Psoas muscle (tissue), 8 donors: Measurements from ENCODE around the gene HLA-DMA. TPM values are rescaled to one million over a fixed set of nuclear protein-coding genes. Genes with fewer than 3 reads are reported as not detected.

Experiments used
- ATAC-seq, 4 donors: fragments of 200-7000 bp; cut with Tn5 transposase; one replicate each; pipeline ENCODE4 v1.9.1; 2020; ENCODE audit warnings: moderate library complexity in 3 of 4, mild to moderate bottlenecking in 2 of 4
- DNase-seq, 2 donors: peaks; one replicate each; pipeline ENCODE4 v3.0.0-alpha.2; 2020
- H3K27ac ChIP-seq: fragments of 200-600 bp; one replicate; pipeline ENCODE4 v1.8.0; 2022
- H3K27me3 ChIP-seq, 3 donors: fragments of 200-600 bp in 1 of 3; one replicate each; pipeline versions ENCODE4 v1.6.1 to v1.8.0; 2013 to 2022; ENCODE audit warnings: low read length in 2 of 3, mild to moderate bottlenecking in 2 of 3, moderate library complexity in 1 of 3; ENCODE audit not compliant: insufficient read depth in 3 of 3
- H3K36me3 ChIP-seq, 2 donors: fragments of 200-600 bp in 1 of 2; one replicate each; pipeline versions ENCODE4 v1.6.1 to v1.8.0; 2013 to 2022; ENCODE audit warnings: low read depth in 1 of 2, mild to moderate bottlenecking in 1 of 2, moderate library complexity in 1 of 2; ENCODE audit not compliant: insufficient read depth in 1 of 2
- H3K4me1 ChIP-seq: fragments of 200-600 bp; one replicate; pipeline ENCODE4 v1.8.0; 2022
- H3K4me3 ChIP-seq: fragments of 200-600 bp; one replicate; pipeline ENCODE4 v1.8.0; 2022; ENCODE audit warnings: mild to moderate bottlenecking
- H3K9me3 ChIP-seq: fragments of 200-600 bp; one replicate; pipeline ENCODE4 v1.8.0; 2022
- CTCF ChIP-seq: fragments of 200-600 bp; IDR thresholded peaks from one replicate; pipeline ENCODE4 v1.8.0; 2022; ENCODE audit warnings: antibody characterized with exemption
- WGBS, 3 donors: extraction: QIAGEN DNeasy Blood & Tissue Kit; methylation state at CpG; one replicate each; pipeline versions ENCODE4 v1.1.6 to v1.1.7; 2013; 5-methylcytosine and 5-hydroxymethylcytosine counted together
- intact Hi-C, 2 donors: fragments of 100-400 bp; cut with DNase I; formaldehyde crosslinking; loops; one replicate each; pipeline versions ENCODE4 v1.11.0 to v1.14.2; 2022
- polyA plus RNA-seq, 3 donors: library from polyadenylated mRNA; stranded (reverse); fragments of 200-250 nt; gene quantifications; one replicate each; pipeline ENCODE4 v1.2.3, GENCODE V29; 2013
- total RNA-seq, 4 donors: library from RNA; stranded (reverse); fragmentation: NEBNext Ultra II Directional in 2 of 4; extraction: Animal tissue kit (Norgen Biotek cat#: 25700) in 2 of 4; gene quantifications; one replicate each; pipeline versions ENCODE4 v1.2.1 to v1.2.4, GENCODE V29; 2021 to 2023
- donor health status: healthy with polysubstance abuse.
- donor health status: DM: no; HTN: no; CAD: no; lungs with moderate emphysema.
- donor health status: Bipolar disorder and iron deficiency.
- donor health status: healthy.
- donor health status: DM: yes; HTN: yes; CAD: no.
- donor health status: DM: no; HTN: no; CAD: no.
- donor health status: DM: no; HTN: no; CAD: no.
- donor health status: DM: yes; HTN: yes; CAD: no.

HLA-DMA gene
- total and polyA plus RNA-seq, 7 donors, result 3.2 to 12.0 (median 7.3) TPM

GRCh38 chr6:32976334-32977069 lies 23.6 kb upstream of the HLA-DMA start:
- DNase-seq (no peak), ATAC-seq (no peak)
- TF ChIP-seq CTCF, result no peak
- Histone ChIP-seq H3K4me3 (peak overlapping the region; percentile 79), H3K27ac (no peak overlapping the region), H3K27me3 (no peaks in the 10 kb centered on the region), H3K9me3 (no peaks in the 10 kb centered on the region), H3K4me1 (peaks cover 44% of the 10 kb centered on the region), H3K36me3 (peaks cover 35 to 94% of the 10 kb centered on the region in 2 donors)
- WGBS, 3 donors, result 76 to 87% (median 77%) methylated on average over 7 of the region's 7 CpGs
- intact Hi-C loops, result loop anchor here in 1 of 2 donors (10.0 kb wide), 1 partner anchor 1162 kb away; the partner anchor contains the start of genes HSPA1A and HSPA1L

- Histone ChIP-seq H3K9me3 (no peaks in the 10 kb centered on the region), H3K4me3 (peak overlapping the region; percentile 79), H3K27ac (no peak overlapping the region), H3K36me3 (peaks cover 35 to 88% of the 10 kb centered on the region in 2 donors), H3K4me1 (peaks cover 38% of the 10 kb centered on the region), H3K27me3 (no peaks in the 10 kb centered on the region)
- no peak for DNase-seq
- ATAC-seq, result no peak
- no peak for TF ChIP-seq CTCF
- intact Hi-C loops, result loop anchor here in 1 of 2 donors (10.0 kb wide), 1 partner anchor 1161 kb away; the partner anchor contains the start of genes HSPA1A and HSPA1L
- 48 to 59% (median 52%) methylated on average over 2 of the region's 2 CpGs for WGBS, 3 donors
These were observed 23.0 kb upstream of the HLA-DMA start for GRCh38 chr6:32975886-32976285.

- peak overlapping the region; percentile 79 for H3K4me3 ChIP-seq
- peaks cover 26 to 76% of the 10 kb centered on the region in 2 donors for H3K36me3 ChIP-seq
- DNase-seq (no peak), ATAC-seq (no peak)
- H3K9me3 ChIP-seq, result no peaks in the 10 kb centered on the region
- intact Hi-C loops, result loop anchor here (5.0 to 10.0 kb wide), 2 partner anchors 228 to 1160 kb away; partner anchors contain the start of genes HSD17B8 (in 1 of the 2), HSPA1A (in 1 of the 2), HSPA1L (in 1 of the 2) and RXRB (in 1 of the 2)
- no peaks in the 10 kb centered on the region for H3K27me3 ChIP-seq
- peaks cover 34% of the 10 kb centered on the region for H3K4me1 ChIP-seq
- no peak for TF ChIP-seq CTCF
- WGBS, 3 donors, result 6 to 15% (median 6%) methylated on average over 14 of the region's 14 CpGs
- no peak overlapping the region for H3K27ac ChIP-seq
These were observed 21.8 kb upstream of the HLA-DMA start for GRCh38 chr6:32974541-32975308.

- H3K27ac ChIP-seq, result no peak overlapping the region
- peaks cover 27% of the 10 kb centered on the region for H3K4me1 ChIP-seq
- H3K36me3 ChIP-seq, result peaks cover 22 to 69% of the 10 kb centered on the region in 2 donors
- intact Hi-C loops, result loop anchor here (5.0 to 10.0 kb wide), 2 partner anchors 228 to 1159 kb away; partner anchors contain the start of genes HSD17B8 (in 1 of the 2), HSPA1A (in 1 of the 2), HSPA1L (in 1 of the 2) and RXRB (in 1 of the 2)
- 1 to 2% (median 1%) methylated on average over 4 of the region's 4 CpGs for WGBS, 3 donors
- no peaks in the 10 kb centered on the region for H3K9me3 ChIP-seq
- H3K4me3 ChIP-seq, result peak overlapping the region; percentile 79
- no peak for TF ChIP-seq CTCF
- ATAC-seq (no peak), DNase-seq (no peak)
- H3K27me3 ChIP-seq, result no peaks in the 10 kb centered on the region
These were observed 21.1 kb upstream of the HLA-DMA start for GRCh38 chr6:32974016-32974333.
